ENCODE measurements around the gene IL7R. TPM values are rescaled to one million over a fixed set of nuclear protein-coding genes. Genes with fewer than 3 reads are reported as not detected.

The IL7R gene
- total RNA-seq, 4 donors from 2014 or later: 36.8 to 101 (median 59.4) TPM

- Histone ChIP-seq H3K27me3 (no peaks in the 10 kb centered on the region), H3K27ac (no peak overlapping the region), H3K4me1 (no peaks in the 10 kb centered on the region), H3K36me3 (no peaks in the 10 kb centered on the region), H3K9me3 (no peaks in the 10 kb centered on the region), H3K4me3 (no peak overlapping the region)
- peak in 2 of 3 donors; percentile 33 to 63 for DNase-seq
- TF ChIP-seq POLR2A (IDR thresholded peaks at IDR 0.05) (no peak), CTCF (IDR thresholded peaks at IDR 0.05) (peak; percentile 37 to 92 (median 84))
Observed at GRCh38 chr5:35926389-35927051, 69.8 kb downstream of the IL7R start.

Small RNAs within 50 kb of the gene (small RNA-seq; reads per million reads assigned to genes)
- gene AC112204.1: 0 reads per million in 2 donors

Other genes starting within 250 kb of the IL7R start
- 1 to 10 TPM; 2.5 to 8.8 (median 5.1) TPM for gene SPEF2, start 239.0 kb upstream of the IL7R start, total RNA-seq
- not detected for gene CAPSL, start 81.7 kb downstream of the IL7R start, total RNA-seq
- 1 to 10 TPM in 1 of 4 donors, under 1 TPM in 1, not detected in 2; 0.54 to 1.1 TPM for gene UGT3A1, start 134.5 kb downstream of the IL7R start, total RNA-seq
- gene UGT3A2, start 210.0 kb downstream of the IL7R start, total RNA-seq: not detected